ENCODE data around the gene EFNA3.

DNA sequence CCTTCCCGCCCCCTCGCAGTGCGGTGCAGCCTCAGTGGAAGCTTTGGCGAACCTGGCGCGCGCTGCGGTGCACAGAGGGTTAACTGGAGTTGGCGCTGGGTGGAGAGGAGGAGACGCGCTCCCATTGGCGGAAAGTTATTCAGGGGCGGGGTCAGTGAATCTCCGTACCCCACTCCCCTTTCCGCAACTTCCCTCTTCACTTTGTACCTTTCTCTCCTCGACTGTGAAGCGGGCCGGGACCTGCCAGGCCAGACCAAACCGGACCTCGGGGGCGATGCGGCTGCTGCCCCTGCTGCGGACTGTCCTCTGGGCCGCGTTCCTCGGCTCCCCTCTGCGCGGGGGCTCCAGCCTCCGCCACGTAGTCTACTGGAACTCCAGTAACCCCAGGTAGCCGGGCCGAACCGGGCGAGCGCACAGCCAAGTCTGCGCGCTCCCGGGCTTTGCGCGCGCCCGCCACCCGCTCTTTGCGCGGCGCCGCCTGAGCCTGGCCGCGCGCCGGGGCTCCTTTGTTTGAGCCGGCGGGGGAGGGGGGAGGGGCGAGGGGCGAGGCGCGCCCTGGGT, 15.0 kb upstream of the EFNA3 start, which contains the start of gene EFNA4:
- TF ChIP-seq, protein P1, sequence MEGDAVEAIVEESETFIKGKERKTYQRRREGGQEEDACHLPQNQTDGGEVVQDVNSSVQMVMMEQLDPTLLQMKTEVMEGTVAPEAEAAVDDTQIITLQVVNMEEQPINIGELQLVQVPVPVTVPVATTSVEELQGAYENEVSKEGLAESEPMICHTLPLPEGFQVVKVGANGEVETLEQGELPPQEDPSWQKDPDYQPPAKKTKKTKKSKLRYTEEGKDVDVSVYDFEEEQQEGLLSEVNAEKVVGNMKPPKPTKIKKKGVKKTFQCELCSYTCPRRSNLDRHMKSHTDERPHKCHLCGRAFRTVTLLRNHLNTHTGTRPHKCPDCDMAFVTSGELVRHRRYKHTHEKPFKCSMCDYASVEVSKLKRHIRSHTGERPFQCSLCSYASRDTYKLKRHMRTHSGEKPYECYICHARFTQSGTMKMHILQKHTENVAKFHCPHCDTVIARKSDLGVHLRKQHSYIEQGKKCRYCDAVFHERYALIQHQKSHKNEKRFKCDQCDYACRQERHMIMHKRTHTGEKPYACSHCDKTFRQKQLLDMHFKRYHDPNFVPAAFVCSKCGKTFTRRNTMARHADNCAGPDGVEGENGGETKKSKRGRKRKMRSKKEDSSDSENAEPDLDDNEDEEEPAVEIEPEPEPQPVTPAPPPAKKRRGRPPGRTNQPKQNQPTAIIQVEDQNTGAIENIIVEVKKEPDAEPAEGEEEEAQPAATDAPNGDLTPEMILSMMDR (IDR thresholded peaks at IDR 0.05) = no peak
- TF ChIP-seq POLR2A (IDR thresholded peaks at IDR 0.05) = no peak

All from heart left ventricle (tissue), 13 donors.